ENCODE data around the gene UACA. TPM values are rescaled to one million over a fixed set of nuclear protein-coding genes. Genes with fewer than 3 reads are reported as not detected.
A peak's percentile ranks its signal among the peaks of the same experiment; 100 is the strongest.

The UACA gene
- total and polyA plus RNA-seq, 8 donors = 15.4 to 39.5 (median 21.4) TPM

DNA sequence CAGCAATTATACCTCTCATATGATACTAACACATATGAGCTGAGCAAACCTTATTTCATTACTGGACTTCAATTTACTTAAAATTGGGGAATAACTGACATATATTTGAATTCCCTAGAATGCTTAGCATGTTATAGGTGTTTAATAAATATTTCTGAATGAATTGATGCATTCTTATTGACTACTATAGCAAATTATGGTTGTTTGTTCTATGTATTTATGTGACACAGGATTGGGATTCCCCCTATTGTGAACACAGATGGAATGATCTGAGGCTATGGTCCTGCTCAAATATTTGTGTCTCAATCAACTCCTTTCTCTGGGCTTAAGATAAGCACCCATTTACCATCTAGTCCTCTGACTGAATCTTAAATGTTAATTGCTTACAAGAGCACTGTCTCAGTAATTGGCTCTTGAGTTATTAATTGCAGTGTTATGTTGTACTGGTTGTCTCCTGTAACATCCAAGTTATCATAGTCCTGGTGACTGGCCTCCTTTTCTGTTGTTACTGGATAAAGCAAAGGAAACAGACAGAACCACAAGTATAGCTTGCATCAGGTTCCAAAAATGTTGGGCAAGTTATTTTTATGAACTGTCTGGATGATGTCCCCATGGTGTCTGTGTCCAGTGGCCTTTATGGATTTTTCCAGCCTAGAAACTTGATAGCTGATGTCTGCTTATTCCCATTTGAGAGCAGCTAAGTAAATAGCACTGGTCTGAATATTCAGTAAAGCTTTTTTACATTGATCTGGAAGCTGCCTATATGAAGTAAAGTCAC lies 2.3 kb upstream of the UACA start:
- no peaks in the 10 kb centered on the region for H3K36me3 ChIP-seq
- ATAC-seq (no peak), FAIRE-seq (no peak), DNase-seq (no peak)
- no peaks in the 10 kb centered on the region for H3K9me3 ChIP-seq
- no peak overlapping the region for H3K27ac ChIP-seq
- TF ChIP-seq CTCF (IDR thresholded peaks at IDR 0.05) = no peak
- intact Hi-C loops (cut with DNase I) = no loop called here
- no peaks in the 10 kb centered on the region for H3K27me3 ChIP-seq
- H3K4me3 ChIP-seq = no peak overlapping the region
- H3K4me1 ChIP-seq = peaks cover 7 to 14% (median 12%) of the 10 kb centered on the region in 3 donors

- DNase-seq = peak in 2 of 6 donors; percentile 4 to 15
- H3K27me3 ChIP-seq = no peaks in the 10 kb centered on the region
- ATAC-seq = peak in 1 of 4 donors; percentile 5
- TF ChIP-seq CTCF (IDR thresholded peaks at IDR 0.05) = no peak
- peak overlapping the region; percentile 52 to 89 (median 72) for H3K4me3 ChIP-seq
- intact Hi-C loops (cut with DNase I) = no loop called here
- no peaks in the 10 kb centered on the region for H3K36me3 ChIP-seq
- WGBS, 2 donors = 3 to 4% methylated on average over 17 of the region's 17 CpGs
- peaks cover 7 to 14% (median 12%) of the 10 kb centered on the region in 3 donors for H3K4me1 ChIP-seq
- FAIRE-seq = no peak
- peak overlapping the region; percentile 81 to 96 (median 94) for H3K27ac ChIP-seq
- H3K9me3 ChIP-seq = no peaks in the 10 kb centered on the region
Measured at GRCh38 chr15:70763950-70764730, 782 bp upstream of the UACA start.

DNA sequence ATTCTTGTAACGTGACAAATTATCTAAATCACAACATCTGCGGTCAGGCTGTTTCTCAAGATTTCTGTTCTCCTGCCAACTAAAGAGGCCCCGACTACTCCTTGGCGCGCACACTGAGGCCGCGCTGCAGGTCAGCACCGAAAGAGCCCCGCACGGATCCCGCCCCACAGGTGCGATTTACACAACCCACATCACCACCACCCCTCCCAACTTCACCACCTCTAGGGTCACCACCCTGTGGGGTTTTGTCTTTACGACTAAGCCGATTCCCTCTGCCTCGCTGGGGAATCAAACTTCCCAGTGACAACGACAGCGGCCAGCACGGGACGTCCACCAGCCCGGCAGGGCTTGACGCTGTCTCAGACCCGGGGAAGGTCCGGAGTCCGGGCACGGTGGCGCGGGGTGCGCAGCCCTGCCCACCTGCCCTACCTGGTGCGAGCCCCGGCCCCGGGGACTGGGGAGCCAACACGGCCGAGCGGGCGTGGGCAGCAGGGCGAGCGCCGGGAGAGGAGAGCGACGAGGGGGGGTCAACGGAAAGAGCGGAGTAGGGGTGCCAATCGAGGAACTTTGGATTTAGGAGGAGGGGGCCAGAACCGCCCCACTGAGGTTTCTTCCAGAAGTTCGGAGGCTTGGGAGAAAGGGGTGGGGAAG lies 764 bp downstream of the UACA start:
- FAIRE-seq (no peak), ATAC-seq (peak; percentile 44 to 59 (median 55)), DNase-seq (peak; percentile 49 to 84 (median 58))
- H3K4me3 ChIP-seq = peak overlapping the region; percentile 52 to 89 (median 72)
- H3K27me3 ChIP-seq = no peaks in the 10 kb centered on the region
- H3K36me3 ChIP-seq = no peaks in the 10 kb centered on the region
- peaks cover 7 to 24% (median 12%) of the 10 kb centered on the region in 3 donors for H3K4me1 ChIP-seq
- intact Hi-C loops (cut with DNase I) = no loop called here
- peak overlapping the region; percentile 81 to 96 (median 94) for H3K27ac ChIP-seq
- 1% methylated on average over 44 to 45 of the region's 45 CpGs for WGBS, 2 donors
- no peaks in the 10 kb centered on the region for H3K9me3 ChIP-seq
- no peak for TF ChIP-seq CTCF (IDR thresholded peaks at IDR 0.05)

GRCh38 chr15:70761931-70762468 lies 1.4 kb downstream of the UACA start:
- H3K9me3 ChIP-seq = no peaks in the 10 kb centered on the region
- TF ChIP-seq CTCF (IDR thresholded peaks at IDR 0.05) = no peak
- DNase-seq = no peak
- WGBS, 2 donors = 5% methylated on average over 7 of the region's 7 CpGs
- intact Hi-C loops (cut with DNase I) = no loop called here
- no peaks in the 10 kb centered on the region for H3K27me3 ChIP-seq
- H3K36me3 ChIP-seq = no peaks in the 10 kb centered on the region
- ATAC-seq = no peak
- H3K4me1 ChIP-seq = peaks cover 7 to 29% (median 12%) of the 10 kb centered on the region in 3 donors
- peak; percentile 92 for FAIRE-seq
- peak overlapping the region; percentile 81 to 96 (median 94) for H3K27ac ChIP-seq
- peak overlapping the region in 3 of 4 donors; percentile 52 to 89 (median 62) for H3K4me3 ChIP-seq

Measured in pancreas (tissue), 10 donors.